ENCODE results near the gene CUL3. TPM values are rescaled to one million over a fixed set of nuclear protein-coding genes. Genes with fewer than 3 reads are reported as not detected.
A peak's percentile ranks its signal among the peaks of the same experiment; 100 is the strongest.

CUL3 gene
- total and polyA plus RNA-seq, 2 experiments from 2014 or later, result 86.0 to 125 TPM

GRCh38 chr2:224556381-224556780 is 28.8 kb downstream of the CUL3 start (continued):
- TF ChIP-seq, protein P1, sequence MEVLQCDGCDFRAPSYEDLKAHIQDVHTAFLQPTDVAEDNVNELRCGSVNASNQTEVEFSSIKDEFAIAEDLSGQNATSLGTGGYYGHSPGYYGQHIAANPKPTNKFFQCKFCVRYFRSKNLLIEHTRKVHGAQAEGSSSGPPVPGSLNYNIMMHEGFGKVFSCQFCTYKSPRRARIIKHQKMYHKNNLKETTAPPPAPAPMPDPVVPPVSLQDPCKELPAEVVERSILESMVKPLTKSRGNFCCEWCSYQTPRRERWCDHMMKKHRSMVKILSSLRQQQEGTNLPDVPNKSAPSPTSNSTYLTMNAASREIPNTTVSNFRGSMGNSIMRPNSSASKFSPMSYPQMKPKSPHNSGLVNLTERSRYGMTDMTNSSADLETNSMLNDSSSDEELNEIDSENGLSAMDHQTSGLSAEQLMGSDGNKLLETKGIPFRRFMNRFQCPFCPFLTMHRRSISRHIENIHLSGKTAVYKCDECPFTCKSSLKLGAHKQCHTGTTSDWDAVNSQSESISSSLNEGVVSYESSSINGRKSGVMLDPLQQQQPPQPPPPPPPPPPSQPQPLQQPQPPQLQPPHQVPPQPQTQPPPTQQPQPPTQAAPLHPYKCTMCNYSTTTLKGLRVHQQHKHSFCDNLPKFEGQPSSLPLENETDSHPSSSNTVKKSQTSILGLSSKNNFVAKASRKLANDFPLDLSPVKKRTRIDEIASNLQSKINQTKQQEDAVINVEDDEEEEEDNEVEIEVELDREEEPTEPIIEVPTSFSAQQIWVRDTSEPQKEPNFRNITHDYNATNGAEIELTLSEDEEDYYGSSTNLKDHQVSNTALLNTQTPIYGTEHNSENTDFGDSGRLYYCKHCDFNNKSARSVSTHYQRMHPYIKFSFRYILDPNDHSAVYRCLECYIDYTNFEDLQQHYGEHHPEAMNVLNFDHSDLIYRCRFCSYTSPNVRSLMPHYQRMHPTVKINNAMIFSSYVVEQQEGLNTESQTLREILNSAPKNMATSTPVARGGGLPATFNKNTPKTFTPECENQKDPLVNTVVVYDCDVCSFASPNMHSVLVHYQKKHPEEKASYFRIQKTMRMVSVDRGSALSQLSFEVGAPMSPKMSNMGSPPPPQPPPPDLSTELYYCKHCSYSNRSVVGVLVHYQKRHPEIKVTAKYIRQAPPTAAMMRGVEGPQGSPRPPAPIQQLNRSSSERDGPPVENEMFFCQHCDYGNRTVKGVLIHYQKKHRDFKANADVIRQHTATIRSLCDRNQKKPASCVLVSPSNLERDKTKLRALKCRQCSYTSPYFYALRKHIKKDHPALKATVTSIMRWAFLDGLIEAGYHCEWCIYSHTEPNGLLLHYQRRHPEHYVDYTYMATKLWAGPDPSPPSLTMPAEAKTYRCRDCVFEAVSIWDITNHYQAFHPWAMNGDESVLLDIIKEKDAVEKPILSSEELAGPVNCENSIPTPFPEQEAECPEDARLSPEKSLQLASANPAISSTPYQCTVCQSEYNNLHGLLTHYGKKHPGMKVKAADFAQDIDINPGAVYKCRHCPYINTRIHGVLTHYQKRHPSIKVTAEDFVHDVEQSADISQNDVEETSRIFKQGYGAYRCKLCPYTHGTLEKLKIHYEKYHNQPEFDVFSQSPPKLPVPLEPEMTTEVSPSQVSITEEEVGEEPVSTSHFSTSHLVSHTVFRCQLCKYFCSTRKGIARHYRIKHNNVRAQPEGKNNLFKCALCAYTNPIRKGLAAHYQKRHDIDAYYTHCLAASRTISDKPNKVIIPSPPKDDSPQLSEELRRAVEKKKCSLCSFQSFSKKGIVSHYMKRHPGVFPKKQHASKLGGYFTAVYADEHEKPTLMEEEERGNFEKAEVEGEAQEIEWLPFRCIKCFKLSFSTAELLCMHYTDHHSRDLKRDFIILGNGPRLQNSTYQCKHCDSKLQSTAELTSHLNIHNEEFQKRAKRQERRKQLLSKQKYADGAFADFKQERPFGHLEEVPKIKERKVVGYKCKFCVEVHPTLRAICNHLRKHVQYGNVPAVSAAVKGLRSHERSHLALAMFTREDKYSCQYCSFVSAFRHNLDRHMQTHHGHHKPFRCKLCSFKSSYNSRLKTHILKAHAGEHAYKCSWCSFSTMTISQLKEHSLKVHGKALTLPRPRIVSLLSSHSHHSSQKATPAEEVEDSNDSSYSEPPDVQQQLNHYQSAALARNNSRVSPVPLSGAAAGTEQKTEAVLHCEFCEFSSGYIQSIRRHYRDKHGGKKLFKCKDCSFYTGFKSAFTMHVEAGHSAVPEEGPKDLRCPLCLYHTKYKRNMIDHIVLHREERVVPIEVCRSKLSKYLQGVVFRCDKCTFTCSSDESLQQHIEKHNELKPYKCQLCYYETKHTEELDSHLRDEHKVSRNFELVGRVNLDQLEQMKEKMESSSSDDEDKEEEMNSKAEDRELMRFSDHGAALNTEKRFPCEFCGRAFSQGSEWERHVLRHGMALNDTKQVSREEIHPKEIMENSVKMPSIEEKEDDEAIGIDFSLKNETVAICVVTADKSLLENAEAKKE (CRISPR knock-in tag; IDR thresholded peaks at IDR 0.05), result no peak
- no peak for TF ChIP-seq EZH2 (IDR thresholded peaks at IDR 0.05; ENCODE audit: low read depth, unreplicated experiment)

DNA sequence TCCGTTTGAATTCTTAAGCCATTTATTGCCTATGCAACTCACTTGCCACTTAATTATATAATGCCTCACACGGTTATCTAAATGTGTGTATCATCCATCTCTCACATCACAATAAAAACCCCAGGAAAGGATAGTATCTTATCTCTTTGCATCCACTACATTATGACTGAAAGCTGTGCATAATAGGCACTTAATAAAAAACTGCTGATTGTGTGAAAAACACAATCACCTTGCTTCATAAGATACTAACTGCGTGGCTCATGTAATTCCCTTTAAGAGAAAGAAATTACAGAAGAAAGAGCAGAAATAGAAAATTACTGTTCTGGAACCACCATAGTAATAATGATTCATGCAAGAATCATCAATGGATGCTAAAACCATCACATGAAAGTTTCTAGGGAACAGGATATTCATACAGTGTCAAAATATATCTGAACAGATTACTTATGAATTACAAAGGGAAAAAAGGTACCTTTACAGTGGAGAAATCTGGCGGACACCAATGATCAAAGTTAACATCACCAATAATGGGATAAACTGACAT is 29.3 kb downstream of the CUL3 start:
- Histone ChIP-seq H3K4me2 (0 out of 2 replicates have a peak overlapping the region, but pooled peaks have one; percentile 37), H3K4me3 (no peak overlapping the region), H3F3A (replicated peaks; ENCODE audit: low read depth) (no peaks in the 10 kb centered on the region), H3K27ac (ENCODE audit: low read depth) (no peak overlapping the region), H3K36me3 (ENCODE audit: insufficient read depth) (no peaks in the 10 kb centered on the region), H3K79me2 (replicated peaks; ENCODE audit: insufficient read depth) (peaks cover 99% of the 10 kb centered on the region), H3K9me2 (ENCODE audit: insufficient read depth) (no peaks in the 10 kb centered on the region), H3K27me3 (ENCODE audit: insufficient read depth) (no peaks in the 10 kb centered on the region), H3K4me1 (ENCODE audit: insufficient read depth) (peaks cover 30% of the 10 kb centered on the region), H2AFZ (no peak overlapping the region), H4K20me1 (replicated peaks; ENCODE audit: insufficient read depth) (peaks cover 10% of the 10 kb centered on the region)
- DNase-seq (ENCODE audit: low spot score) (no peak), ATAC-seq (no peak)
- H3K9me3 Mint-ChIP-seq, result no peaks in the 10 kb centered on the region
- H3K27ac Mint-ChIP-seq, result no peak overlapping the region
- peaks cover 14% of the 10 kb centered on the region for H3K4me1 Mint-ChIP-seq
- H3K4me3 Mint-ChIP-seq, result no peak overlapping the region
- peaks cover 5% of the 10 kb centered on the region; the same call in 1 of the 3 replicates for H3K36me3 Mint-ChIP-seq (ENCODE audit: low read depth)
- no peaks in the 10 kb centered on the region for H3K27me3 Mint-ChIP-seq (ENCODE audit: insufficient read depth, low read depth, poor library complexity)
- no peak for TF ChIP-seq JUNB (IDR thresholded peaks at IDR 0.05; ENCODE audit: unreplicated experiment)
- TF ChIP-seq POLR2AphosphoS5 (IDR thresholded peaks at IDR 0.05; ENCODE audit: low read depth), result no peak
- no peak for TF ChIP-seq ZNF331 (CRISPR knock-in tag; IDR thresholded peaks at IDR 0.05; ENCODE audit: low read depth)
- TF ChIP-seq ZNF114 (CRISPR knock-in tag; IDR thresholded peaks at IDR 0.05), result no peak
- TF ChIP-seq STAT1 (IDR thresholded peaks at IDR 0.05; ENCODE audit: unreplicated experiment), result no peak
- TF ChIP-seq, protein P2, sequence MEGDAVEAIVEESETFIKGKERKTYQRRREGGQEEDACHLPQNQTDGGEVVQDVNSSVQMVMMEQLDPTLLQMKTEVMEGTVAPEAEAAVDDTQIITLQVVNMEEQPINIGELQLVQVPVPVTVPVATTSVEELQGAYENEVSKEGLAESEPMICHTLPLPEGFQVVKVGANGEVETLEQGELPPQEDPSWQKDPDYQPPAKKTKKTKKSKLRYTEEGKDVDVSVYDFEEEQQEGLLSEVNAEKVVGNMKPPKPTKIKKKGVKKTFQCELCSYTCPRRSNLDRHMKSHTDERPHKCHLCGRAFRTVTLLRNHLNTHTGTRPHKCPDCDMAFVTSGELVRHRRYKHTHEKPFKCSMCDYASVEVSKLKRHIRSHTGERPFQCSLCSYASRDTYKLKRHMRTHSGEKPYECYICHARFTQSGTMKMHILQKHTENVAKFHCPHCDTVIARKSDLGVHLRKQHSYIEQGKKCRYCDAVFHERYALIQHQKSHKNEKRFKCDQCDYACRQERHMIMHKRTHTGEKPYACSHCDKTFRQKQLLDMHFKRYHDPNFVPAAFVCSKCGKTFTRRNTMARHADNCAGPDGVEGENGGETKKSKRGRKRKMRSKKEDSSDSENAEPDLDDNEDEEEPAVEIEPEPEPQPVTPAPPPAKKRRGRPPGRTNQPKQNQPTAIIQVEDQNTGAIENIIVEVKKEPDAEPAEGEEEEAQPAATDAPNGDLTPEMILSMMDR (conservative IDR thresholded peaks at IDR 0.05; ENCODE audit: low read depth in 2 of 2), result no peak
- no peak for TF ChIP-seq CREB1 (CRISPR knock-in tag; IDR thresholded peaks at IDR 0.05; ENCODE audit: low read depth)
- no peak for TF ChIP-seq NANOG (IDR thresholded peaks at IDR 0.05; ENCODE audit: borderline replicate concordance)
- TF ChIP-seq, protein P3, sequence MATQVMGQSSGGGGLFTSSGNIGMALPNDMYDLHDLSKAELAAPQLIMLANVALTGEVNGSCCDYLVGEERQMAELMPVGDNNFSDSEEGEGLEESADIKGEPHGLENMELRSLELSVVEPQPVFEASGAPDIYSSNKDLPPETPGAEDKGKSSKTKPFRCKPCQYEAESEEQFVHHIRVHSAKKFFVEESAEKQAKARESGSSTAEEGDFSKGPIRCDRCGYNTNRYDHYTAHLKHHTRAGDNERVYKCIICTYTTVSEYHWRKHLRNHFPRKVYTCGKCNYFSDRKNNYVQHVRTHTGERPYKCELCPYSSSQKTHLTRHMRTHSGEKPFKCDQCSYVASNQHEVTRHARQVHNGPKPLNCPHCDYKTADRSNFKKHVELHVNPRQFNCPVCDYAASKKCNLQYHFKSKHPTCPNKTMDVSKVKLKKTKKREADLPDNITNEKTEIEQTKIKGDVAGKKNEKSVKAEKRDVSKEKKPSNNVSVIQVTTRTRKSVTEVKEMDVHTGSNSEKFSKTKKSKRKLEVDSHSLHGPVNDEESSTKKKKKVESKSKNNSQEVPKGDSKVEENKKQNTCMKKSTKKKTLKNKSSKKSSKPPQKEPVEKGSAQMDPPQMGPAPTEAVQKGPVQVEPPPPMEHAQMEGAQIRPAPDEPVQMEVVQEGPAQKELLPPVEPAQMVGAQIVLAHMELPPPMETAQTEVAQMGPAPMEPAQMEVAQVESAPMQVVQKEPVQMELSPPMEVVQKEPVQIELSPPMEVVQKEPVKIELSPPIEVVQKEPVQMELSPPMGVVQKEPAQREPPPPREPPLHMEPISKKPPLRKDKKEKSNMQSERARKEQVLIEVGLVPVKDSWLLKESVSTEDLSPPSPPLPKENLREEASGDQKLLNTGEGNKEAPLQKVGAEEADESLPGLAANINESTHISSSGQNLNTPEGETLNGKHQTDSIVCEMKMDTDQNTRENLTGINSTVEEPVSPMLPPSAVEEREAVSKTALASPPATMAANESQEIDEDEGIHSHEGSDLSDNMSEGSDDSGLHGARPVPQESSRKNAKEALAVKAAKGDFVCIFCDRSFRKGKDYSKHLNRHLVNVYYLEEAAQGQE (IDR thresholded peaks at IDR 0.05; ENCODE audit: unreplicated experiment), result no peak
- TF ChIP-seq EZH2 (IDR thresholded peaks at IDR 0.05; ENCODE audit: low read depth, unreplicated experiment), result no peak

Data from GM23338 (cell line).